C4-2B (cell line): Measurements from ENCODE around the gene INPP5J.

ENCODE experiments used
- CTCF ChIP-seq: fragments of 450-650 bp; conservative IDR thresholded peaks from 2 replicates; pipeline ENCODE4 v1.5.1; 2017; ENCODE audit warnings: mild to moderate bottlenecking
- ZFX ChIP-seq: fragments of 450-650 bp; IDR thresholded peaks from 2 replicates; pipeline ENCODE4 v1.6.1; 2017

DNA sequence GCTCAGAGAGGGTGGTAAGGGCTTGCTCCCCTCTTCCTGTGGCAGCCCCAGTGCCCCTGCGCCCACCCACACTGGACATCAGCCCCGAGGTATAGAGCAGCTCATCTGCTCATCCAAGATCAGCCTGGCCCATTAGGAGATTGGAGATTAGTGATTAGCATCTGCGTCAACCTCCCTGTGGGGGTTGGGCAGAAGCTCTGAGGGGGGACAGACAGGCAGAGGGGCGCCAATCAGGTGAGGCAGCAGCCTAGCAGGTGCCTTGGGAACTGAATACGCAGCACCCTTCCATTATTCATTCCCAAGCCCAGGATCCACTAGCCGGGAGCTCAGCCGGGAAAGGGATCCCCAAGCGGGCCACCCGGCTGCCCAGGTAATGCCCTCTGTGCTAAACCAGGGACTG lies 30.6 kb upstream of the INPP5J start:
- TF ChIP-seq CTCF (no peak), ZFX (no peak)
